HepG2 (cell line): ENCODE measurements around the gene HMBS. TPM values are rescaled to one million over a fixed set of nuclear protein-coding genes. Genes with fewer than 3 reads are reported as not detected.

ENCODE experiments used
- ATAC-seq: fragments of 200-7000 bp; cut with Tn5 transposase; 3 replicates; pipeline ENCODE4 v1.9.1; 2020; ENCODE audit warnings: mild to moderate bottlenecking, moderate library complexity
- BruUV-seq: library from RNA; stranded (reverse); fragments of 400-500 nt; replicated peaks from 2 replicates; lab custom pipeline; 2021; lab: Mats Ljungman, UMichigan
- CTCF ChIA-PET: fragments of 300-600 bp; formaldehyde crosslinking; extraction: SDS; loops from one replicate; lab custom pipeline; 2021; ENCODE audit warnings: low total read pairs, inconsistent platforms, low intra/inter-chr PET ratio; lab: Yijun Ruan, JAX
- POLR2A ChIA-PET: fragments of 350-600 bp; sonication (Branson Sonifier 250); formaldehyde crosslinking; loops from one replicate; lab custom pipeline; 2020; ENCODE audit warnings: antibody characterized with exemption, inconsistent platforms; lab: Yijun Ruan, JAX
- DNase-seq: peaks from one replicate; pipeline ENCODE4 v3.0.0-alpha.2; 2015; ENCODE audit warnings: low spot score
- FAIRE-seq: peaks from 3 replicates; lab custom pipeline; 2011; peaks lifted over from hg19 to GRCh38; lab: Jason Lieb, UNC
- H2AFZ ChIP-seq: one replicate; pipeline ENCODE4 v1.6.1; 2011; ENCODE audit warnings: low read length, inconsistent platforms
- H3K27ac ChIP-seq: fragments of 300-600 bp; 3 replicates; pipeline ENCODE4 v1.8.0; 2011; ENCODE audit warnings: mixed run types, mild to moderate bottlenecking, mixed read lengths, low read length, inconsistent platforms; ENCODE audit not compliant: insufficient read depth; ENCODE audit errors: extremely low read length
- H3K27me3 ChIP-seq, 2 experiments: fragments of 200-600 bp in 1 of 2; 2 replicates in 1 of 2; 3 replicates in 1 of 2; pipeline versions ENCODE4 v1.6.0 to v1.8.0; 2011; ENCODE audit warnings: low read length in 2 of 2, mild to moderate bottlenecking in 2 of 2, moderate library complexity in 2 of 2, inconsistent platforms in 1 of 2; ENCODE audit not compliant: insufficient read depth in 2 of 2, control insufficient read depth in 1 of 2
- H3K36me3 ChIP-seq, 2 experiments: fragments of 200-600 bp in 1 of 2; replicated peaks in 1 of 2; 2 replicates in 1 of 2; 3 replicates in 1 of 2; pipeline versions ENCODE4 v1.5.1 to v1.8.0; 2011; ENCODE audit warnings: low read length in 2 of 2, inconsistent platforms in 1 of 2; ENCODE audit not compliant: insufficient read depth in 2 of 2, control insufficient read depth in 1 of 2
- H3K4me1 ChIP-seq: 2 replicates; pipeline ENCODE4 v1.5.1; 2012; ENCODE audit warnings: low read length, inconsistent platforms; ENCODE audit not compliant: insufficient read depth
- H3K4me2 ChIP-seq: 2 replicates; pipeline ENCODE4 v1.6.0; 2011; ENCODE audit warnings: low read depth, low read length, inconsistent platforms
- H3K4me3 ChIP-seq, 3 experiments: fragments of 200-600 bp in 1 of 3; sonication (generic), shearing (Covaris generic) in 1 of 3; replicated peaks in 1 of 3; 2 replicates each; pipeline ENCODE4 v1.5.1; 2011 to 2016; ENCODE audit warnings: low read length in 3 of 3, inconsistent platforms in 2 of 3, low read depth in 2 of 3, mild to moderate bottlenecking in 2 of 3, control low read depth in 1 of 3, mixed read lengths in 1 of 3; ENCODE audit not compliant: insufficient read depth in 1 of 3
- H3K79me2 ChIP-seq: one replicate; pipeline ENCODE4 v1.6.1; 2011; ENCODE audit warnings: low read length, inconsistent platforms; ENCODE audit not compliant: insufficient read depth
- H3K9ac ChIP-seq: 2 replicates; pipeline ENCODE4 v1.6.0; 2011; ENCODE audit warnings: mild to moderate bottlenecking, low read depth, low read length, inconsistent platforms; ENCODE audit not compliant: insufficient read depth
- H3K9me3 ChIP-seq: 2 replicates; pipeline ENCODE4 v1.5.1; 2012; ENCODE audit warnings: mild to moderate bottlenecking, low read length
- H4K20me1 ChIP-seq: 2 replicates; pipeline ENCODE4 v1.6.0; 2011; ENCODE audit warnings: inconsistent platforms, mild to moderate bottlenecking, low read length, moderate library complexity; ENCODE audit not compliant: insufficient read depth
- CTCF ChIP-seq: sonication (generic); formaldehyde crosslinking; IDR thresholded peaks from 2 replicates; pipeline ENCODE4 v1.5.0; 2020; ENCODE audit warnings: mild to moderate bottlenecking, missing genetic modification reagents, moderate library complexity
- DPF2 ChIP-seq: sonication (generic); formaldehyde crosslinking; IDR thresholded peaks from 2 replicates; pipeline ENCODE4 v1.4.0; 2020; ENCODE audit warnings: mild to moderate bottlenecking, low read depth, missing genetic modification reagents, borderline replicate concordance
- MTERF4 ChIP-seq: sonication (generic); formaldehyde crosslinking; IDR thresholded peaks from 2 replicates; pipeline ENCODE4 v1.8.0; 2023; ENCODE audit warnings: mild to moderate bottlenecking, missing genetic modification reagents
- SMC3 ChIP-seq: IDR thresholded peaks from 2 replicates; pipeline ENCODE4 v1.6.1; 2011; ENCODE audit warnings: low read length, improper control_type of control experiment
- STAG1 ChIP-seq: sonication (generic); formaldehyde crosslinking; IDR thresholded peaks from 2 replicates; pipeline ENCODE4 v1.4.0; 2020; ENCODE audit warnings: missing genetic modification reagents
- WGBS: methylation state at CpG from one replicate; pipeline ENCODE4 v1.1.6; 2017; ENCODE audit warnings: low lambda C conversion rate; 5-methylcytosine and 5-hydroxymethylcytosine counted together
- in situ Hi-C: cut with HindIII; loops from 2 replicates; pipeline ENCODE4 v1.10.0; 2017; ENCODE audit warnings: low pct_unique_long_range_greater_than_20kb; ENCODE audit not compliant: extremely low pct_ligation_motif_present
- intact Hi-C: fragments of 100-400 bp; cut with micrococcal nuclease; formaldehyde crosslinking; loops from one replicate; pipeline ENCODE4 v1.10.0; 2022; ENCODE audit not compliant: unreplicated experiment
- polyA plus RNA-seq, 8 experiments: library from polyadenylated mRNA; depleted of rRNA in 3 of 8; stranded (reverse) in 7 of 8; unstranded in 1 of 8; fragments of >200 nt; fragmentation: Illumina TruSeq in 4 of 8; extraction: Trizol in 4 of 8; gene quantifications; 2 replicates each; pipeline versions ENCODE4 v1.2.1 to v1.2.3, GENCODE V29; 2011 to 2016; ENCODE audit warnings: low read depth in 4 of 8, missing spikeins in 1 of 8, mixed read lengths in 1 of 8; ENCODE audit not compliant: insufficient read depth in 1 of 8
- total RNA-seq, 5 experiments: library from RNA; depleted of rRNA; stranded (reverse); fragments of >200 nt; fragmentation: Illumina TruSeq; extraction: Trizol; gene quantifications; 2 replicates each; pipeline ENCODE4 v1.2.3, GENCODE V29; 2016; ENCODE audit warnings: low read depth in 1 of 5

Gene HMBS
- total and polyA plus RNA-seq, 2 of the 13 experiments (the other 11 are each of a cell fraction or from before 2014, with no cell fraction given) = 9.4 to 46.9 TPM

- ATAC-seq = no peak
- H3K4me1 ChIP-seq = peaks cover 42% of the 10 kb centered on the region
- DNase-seq = no peak
- no peaks in the 10 kb centered on the region; a peak in 1 of 5 replicates for H3K27me3 ChIP-seq
- TF ChIP-seq MTERF4 (CRISPR knock-in tag) = no peak
- TF ChIP-seq CTCF (CRISPR knock-in tag) = peak; percentile 45
- TF ChIP-seq DPF2 (CRISPR knock-in tag) = no peak
- peak; percentile 30; the same call in 1 of the 2 replicates for TF ChIP-seq SMC3
- TF ChIP-seq STAG1 (CRISPR knock-in tag) = peak; percentile 48
- H3K27ac ChIP-seq = no peak overlapping the region
- peaks cover 15% of the 10 kb centered on the region for H3K79me2 ChIP-seq
- no peaks in the 10 kb centered on the region for H3K9me3 ChIP-seq
- no peak for FAIRE-seq
- no peak overlapping the region for H3K9ac ChIP-seq
- no peak overlapping the region for H3K4me2 ChIP-seq
- POLR2A ChIA-PET = no interaction called here
- peaks cover 0 to 1% of the 10 kb centered on the region in 2 experiments; a peak in 2 of 5 replicates for H3K36me3 ChIP-seq
- CTCF ChIA-PET = interaction anchor here (0.6 kb wide), 1 partner anchor 120 kb away, joined by 3 read pairs; no protein-coding TSS in a partner anchor
- no TSS peak for BruUV-seq
- in situ Hi-C loops = no loop called here
- H3K4me3 ChIP-seq = no peak overlapping the region
- intact Hi-C loops = loop anchor here (2.0 kb wide), 1 partner anchor 53 kb away; no protein-coding TSS in a partner anchor
- 72% methylated on average over 4 of the region's 4 CpGs for WGBS
- H4K20me1 ChIP-seq = no peaks in the 10 kb centered on the region
- no peak overlapping the region for H2AFZ ChIP-seq
These were observed 19.1 kb downstream of the HMBS start for GRCh38 chr11:119103793-119104192.
